ENCODE data around the gene EWSR1.

The EWSR1 gene

DNA sequence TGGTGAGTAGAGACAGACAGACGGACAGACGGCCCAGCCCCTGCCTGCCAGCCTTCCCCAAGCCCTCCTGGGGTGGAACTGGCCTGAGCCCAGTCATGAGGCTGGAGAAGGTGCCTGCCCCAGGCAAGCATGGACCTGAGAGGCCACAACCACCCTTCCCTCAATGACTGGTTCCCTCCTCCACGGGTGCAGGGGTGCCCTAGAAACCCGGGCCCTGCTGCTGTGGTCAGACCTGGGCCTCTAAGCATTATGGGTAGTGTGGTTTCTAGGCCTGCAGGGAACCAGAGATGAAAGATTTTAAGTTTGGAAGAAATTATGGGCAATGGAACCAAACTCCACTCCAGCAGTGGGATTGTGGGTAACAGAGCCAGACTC, 13.8 kb upstream of the EWSR1 start:
- H3K9me3 ChIP-seq (ENCODE audit: control insufficient read depth, insufficient read depth, low read length), result no peaks in the 10 kb centered on the region
- H3K27me3 ChIP-seq (ENCODE audit: control insufficient read depth, low read length), result no peaks in the 10 kb centered on the region
- no peaks in the 10 kb centered on the region for H3F3A ChIP-seq (ENCODE audit: control insufficient read depth, insufficient read depth)
- H3K4me1 ChIP-seq (ENCODE audit: control insufficient read depth, low read length), result no peaks in the 10 kb centered on the region
- no peak overlapping the region for H3K4me2 ChIP-seq (ENCODE audit: low read length)
- no peaks in the 10 kb centered on the region for H4K20me1 ChIP-seq (ENCODE audit: control insufficient read depth, insufficient read depth, low read depth, low read length)
- no peaks in the 10 kb centered on the region for H3K79me2 ChIP-seq (ENCODE audit: control insufficient read depth, low read length)
- no peak for TF ChIP-seq CTCF (IDR thresholded peaks at IDR 0.05; ENCODE audit: low read depth, low read length, poor library complexity, severe bottlenecking)
- H3K36me3 ChIP-seq (ENCODE audit: control insufficient read depth, low read length), result no peaks in the 10 kb centered on the region
- H3K9me2 ChIP-seq (replicated peaks; ENCODE audit: control insufficient read depth, low read length), result no peaks in the 10 kb centered on the region
- no peak overlapping the region for H3K27ac ChIP-seq (ENCODE audit: low read depth, low read length)
- no peak overlapping the region for H3K4me3 ChIP-seq (ENCODE audit: low read length)

DNA sequence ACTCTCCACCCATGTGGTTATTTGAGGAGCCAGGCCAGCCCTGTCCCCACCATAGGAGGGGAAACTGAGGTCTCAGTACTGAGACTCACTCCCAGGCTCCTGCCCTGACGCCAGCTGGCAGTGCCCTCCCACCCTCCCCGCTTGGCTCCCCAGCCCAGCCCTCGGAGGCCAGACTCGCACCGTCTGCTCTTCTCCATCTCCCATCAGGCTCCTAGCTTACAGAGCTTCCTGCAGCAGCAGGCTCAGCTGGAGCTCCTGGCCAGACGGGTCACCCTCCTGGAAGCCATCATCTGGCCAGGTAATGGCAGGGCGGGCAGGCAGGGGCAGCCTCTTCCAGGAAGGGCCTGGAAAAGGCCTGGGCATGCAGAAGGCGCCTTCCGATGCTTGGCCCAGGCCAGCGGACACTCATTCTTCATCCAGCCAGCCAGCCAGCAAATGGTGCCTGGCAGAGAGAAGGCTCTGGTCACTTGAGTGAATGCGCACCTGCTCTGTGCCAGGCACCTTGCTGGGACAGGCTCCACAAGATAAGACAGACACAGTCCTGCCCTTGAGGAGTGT, 12.9 kb upstream of the EWSR1 start:
- no peaks in the 10 kb centered on the region for H3K79me2 ChIP-seq (ENCODE audit: control insufficient read depth, low read length)
- no peaks in the 10 kb centered on the region for H3K4me1 ChIP-seq (ENCODE audit: control insufficient read depth, low read length)
- H3F3A ChIP-seq (ENCODE audit: control insufficient read depth, insufficient read depth), result no peaks in the 10 kb centered on the region
- H3K27ac ChIP-seq (ENCODE audit: low read depth, low read length), result no peak overlapping the region
- H3K4me2 ChIP-seq (ENCODE audit: low read length), result no peak overlapping the region
- no peaks in the 10 kb centered on the region for H3K9me3 ChIP-seq (ENCODE audit: control insufficient read depth, insufficient read depth, low read length)
- H4K20me1 ChIP-seq (ENCODE audit: control insufficient read depth, insufficient read depth, low read depth, low read length), result no peaks in the 10 kb centered on the region
- no peaks in the 10 kb centered on the region for H3K36me3 ChIP-seq (ENCODE audit: control insufficient read depth, low read length)
- no peaks in the 10 kb centered on the region for H3K27me3 ChIP-seq (ENCODE audit: control insufficient read depth, low read length)
- no peak overlapping the region for H3K4me3 ChIP-seq (ENCODE audit: low read length)
- H3K9me2 ChIP-seq (replicated peaks; ENCODE audit: control insufficient read depth, low read length), result no peaks in the 10 kb centered on the region
- TF ChIP-seq EZH2phosphoT487 (IDR thresholded peaks at IDR 0.05; ENCODE audit: borderline replicate concordance, low read length) (no peak), CTCF (IDR thresholded peaks at IDR 0.05; ENCODE audit: low read depth, low read length, poor library complexity, severe bottlenecking) (no peak)

GRCh38 chr22:29256606-29257325, 11.3 kb upstream of the EWSR1 start:
- H3K9me2 ChIP-seq (replicated peaks; ENCODE audit: control insufficient read depth, low read length), result no peaks in the 10 kb centered on the region
- no peak overlapping the region for H3K27ac ChIP-seq (ENCODE audit: low read depth, low read length)
- H3K27me3 ChIP-seq (ENCODE audit: control insufficient read depth, low read length), result no peaks in the 10 kb centered on the region
- no peaks in the 10 kb centered on the region for H3K4me1 ChIP-seq (ENCODE audit: control insufficient read depth, low read length)
- no peaks in the 10 kb centered on the region for H3K9me3 ChIP-seq (ENCODE audit: control insufficient read depth, insufficient read depth, low read length)
- H3F3A ChIP-seq (ENCODE audit: control insufficient read depth, insufficient read depth), result no peaks in the 10 kb centered on the region
- H4K20me1 ChIP-seq (ENCODE audit: control insufficient read depth, insufficient read depth, low read depth, low read length), result no peaks in the 10 kb centered on the region
- H3K36me3 ChIP-seq (ENCODE audit: control insufficient read depth, low read length), result no peaks in the 10 kb centered on the region
- TF ChIP-seq EZH2phosphoT487 (IDR thresholded peaks at IDR 0.05; ENCODE audit: borderline replicate concordance, low read length) (no peak), CTCF (IDR thresholded peaks at IDR 0.05; ENCODE audit: low read depth, low read length, poor library complexity, severe bottlenecking) (no peak)
- no peaks in the 10 kb centered on the region for H3K79me2 ChIP-seq (ENCODE audit: control insufficient read depth, low read length)
- H3K4me2 ChIP-seq (ENCODE audit: low read length), result no peak overlapping the region
- no peak overlapping the region for H3K4me3 ChIP-seq (ENCODE audit: low read length)
